ENCODE results near the gene AFF3.

GRCh38 chr2:99942561-99943347, 199.6 kb downstream of the AFF3 start:
- TF ChIP-seq CTCF (IDR thresholded peaks at IDR 0.05), result no peak
- no peak for TF ChIP-seq ZFX (IDR thresholded peaks at IDR 0.05; ENCODE audit: borderline replicate concordance)

Data from 22Rv1 (cell line).